Measurements from ENCODE around the gene SLC25A45.

The SLC25A45 gene

GRCh38 chr11:65377777-65378176 lies 4.7 kb downstream of the SLC25A45 start:
- Histone ChIP-seq H3K4me2 (ENCODE audit: low read length) (peak overlapping the region; percentile 45), H3K9me3 (ENCODE audit: control insufficient read depth, insufficient read depth, low read length) (no peaks in the 10 kb centered on the region), H3K27ac (ENCODE audit: low read depth, low read length) (peak overlapping the region; percentile 5; the same call in 1 of the 2 replicates), H3K36me3 (ENCODE audit: control insufficient read depth, low read length) (no peaks in the 10 kb centered on the region), H3K9me2 (replicated peaks; ENCODE audit: control insufficient read depth, low read length) (no peaks in the 10 kb centered on the region), H4K20me1 (ENCODE audit: control insufficient read depth, insufficient read depth, low read depth, low read length) (no peaks in the 10 kb centered on the region), H3K4me3 (ENCODE audit: low read length) (no peak overlapping the region), H3K79me2 (ENCODE audit: control insufficient read depth, low read length) (no peaks in the 10 kb centered on the region), H3F3A (ENCODE audit: control insufficient read depth, insufficient read depth) (no peaks in the 10 kb centered on the region), H3K4me1 (ENCODE audit: control insufficient read depth, low read length) (peaks cover 38% of the 10 kb centered on the region), H3K27me3 (ENCODE audit: control insufficient read depth, low read length) (no peaks in the 10 kb centered on the region)
- TF ChIP-seq, protein P1, sequence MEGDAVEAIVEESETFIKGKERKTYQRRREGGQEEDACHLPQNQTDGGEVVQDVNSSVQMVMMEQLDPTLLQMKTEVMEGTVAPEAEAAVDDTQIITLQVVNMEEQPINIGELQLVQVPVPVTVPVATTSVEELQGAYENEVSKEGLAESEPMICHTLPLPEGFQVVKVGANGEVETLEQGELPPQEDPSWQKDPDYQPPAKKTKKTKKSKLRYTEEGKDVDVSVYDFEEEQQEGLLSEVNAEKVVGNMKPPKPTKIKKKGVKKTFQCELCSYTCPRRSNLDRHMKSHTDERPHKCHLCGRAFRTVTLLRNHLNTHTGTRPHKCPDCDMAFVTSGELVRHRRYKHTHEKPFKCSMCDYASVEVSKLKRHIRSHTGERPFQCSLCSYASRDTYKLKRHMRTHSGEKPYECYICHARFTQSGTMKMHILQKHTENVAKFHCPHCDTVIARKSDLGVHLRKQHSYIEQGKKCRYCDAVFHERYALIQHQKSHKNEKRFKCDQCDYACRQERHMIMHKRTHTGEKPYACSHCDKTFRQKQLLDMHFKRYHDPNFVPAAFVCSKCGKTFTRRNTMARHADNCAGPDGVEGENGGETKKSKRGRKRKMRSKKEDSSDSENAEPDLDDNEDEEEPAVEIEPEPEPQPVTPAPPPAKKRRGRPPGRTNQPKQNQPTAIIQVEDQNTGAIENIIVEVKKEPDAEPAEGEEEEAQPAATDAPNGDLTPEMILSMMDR (IDR thresholded peaks at IDR 0.05; ENCODE audit: low read depth, low read length, poor library complexity, severe bottlenecking): peak; percentile 34
- no peak for TF ChIP-seq EZH2phosphoT487 (IDR thresholded peaks at IDR 0.05; ENCODE audit: borderline replicate concordance, low read length)

- Histone ChIP-seq H3K9me3 (ENCODE audit: control insufficient read depth, insufficient read depth, low read length) (no peaks in the 10 kb centered on the region), H3K4me2 (ENCODE audit: low read length) (no peak overlapping the region), H3K4me3 (ENCODE audit: low read length) (no peak overlapping the region), H3K36me3 (ENCODE audit: control insufficient read depth, low read length) (no peaks in the 10 kb centered on the region), H4K20me1 (ENCODE audit: control insufficient read depth, insufficient read depth, low read depth, low read length) (no peaks in the 10 kb centered on the region), H3K79me2 (ENCODE audit: control insufficient read depth, low read length) (no peaks in the 10 kb centered on the region), H3F3A (ENCODE audit: control insufficient read depth, insufficient read depth) (no peaks in the 10 kb centered on the region), H3K9me2 (replicated peaks; ENCODE audit: control insufficient read depth, low read length) (no peaks in the 10 kb centered on the region), H3K27ac (ENCODE audit: low read depth, low read length) (no peak overlapping the region), H3K4me1 (ENCODE audit: control insufficient read depth, low read length) (peaks cover 31% of the 10 kb centered on the region), H3K27me3 (ENCODE audit: control insufficient read depth, low read length) (no peaks in the 10 kb centered on the region)
- TF ChIP-seq, protein P1 (IDR thresholded peaks at IDR 0.05; ENCODE audit: low read depth, low read length, poor library complexity, severe bottlenecking): no peak
These were observed 5.4 kb downstream of the SLC25A45 start for GRCh38 chr11:65377036-65377435.

DNA sequence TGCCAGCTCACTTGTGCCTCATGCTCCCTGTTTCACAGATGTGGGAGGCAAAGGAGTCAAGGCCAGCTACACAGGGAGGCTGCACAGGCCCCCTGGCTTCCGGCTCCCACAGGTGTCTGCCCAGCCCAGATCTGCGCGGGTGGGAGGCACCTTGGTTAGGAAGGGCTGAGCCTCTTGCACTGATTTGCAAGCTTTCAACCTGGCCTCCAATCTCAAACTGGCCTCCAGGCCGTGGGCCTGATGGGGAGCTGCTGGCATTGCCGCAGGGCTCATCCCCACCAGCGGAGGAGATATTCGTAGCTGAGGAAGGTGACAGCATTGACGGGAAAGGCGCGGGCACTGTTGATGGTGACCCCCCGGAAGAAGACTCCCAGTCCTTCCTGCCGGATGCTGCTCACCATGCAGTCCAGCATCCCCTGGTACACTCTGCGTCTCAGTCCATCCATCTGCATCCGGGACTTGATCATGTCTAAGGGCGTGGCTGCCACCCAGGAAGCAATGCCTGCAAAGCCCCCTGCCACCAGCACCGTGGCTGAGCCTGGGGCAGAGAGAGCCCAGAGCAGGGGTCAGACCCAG lies 6.2 kb downstream of the SLC25A45 start:
- TF ChIP-seq, protein P1 (IDR thresholded peaks at IDR 0.05; ENCODE audit: low read depth, low read length, poor library complexity, severe bottlenecking): no peak
- no peak for TF ChIP-seq EZH2phosphoT487 (IDR thresholded peaks at IDR 0.05; ENCODE audit: borderline replicate concordance, low read length)
- H3K9me3 ChIP-seq (ENCODE audit: control insufficient read depth, insufficient read depth, low read length): no peaks in the 10 kb centered on the region
- H3K9me2 ChIP-seq (replicated peaks; ENCODE audit: control insufficient read depth, low read length): no peaks in the 10 kb centered on the region
- no peaks in the 10 kb centered on the region for H3K36me3 ChIP-seq (ENCODE audit: control insufficient read depth, low read length)
- no peaks in the 10 kb centered on the region for H3K79me2 ChIP-seq (ENCODE audit: control insufficient read depth, low read length)
- no peaks in the 10 kb centered on the region for H3K27me3 ChIP-seq (ENCODE audit: control insufficient read depth, low read length)
- no peaks in the 10 kb centered on the region for H4K20me1 ChIP-seq (ENCODE audit: control insufficient read depth, insufficient read depth, low read depth, low read length)
- no peak overlapping the region for H3K27ac ChIP-seq (ENCODE audit: low read depth, low read length)
- no peak overlapping the region for H3K4me2 ChIP-seq (ENCODE audit: low read length)
- peaks cover 23% of the 10 kb centered on the region for H3K4me1 ChIP-seq (ENCODE audit: control insufficient read depth, low read length)
- no peaks in the 10 kb centered on the region for H3F3A ChIP-seq (ENCODE audit: control insufficient read depth, insufficient read depth)
- H3K4me3 ChIP-seq (ENCODE audit: low read length): no peak overlapping the region
